Measurements from ENCODE around the gene GJA1.
"Not testable (repeated sequence)": the region's sequence is repeated elsewhere in the genome, so short reads cannot be mapped to it uniquely, and the experiment has no call there.

- TF ChIP-seq CTCF (IDR thresholded peaks at IDR 0.05; ENCODE audit: insufficient read depth, low read length, poor library complexity, severe bottlenecking); EZH2phosphoT487 (conservative IDR thresholded peaks at IDR 0.05; ENCODE audit: low read length): not testable (repeated sequence)
These were observed 38.3 kb upstream of the GJA1 start for GRCh38 chr6:121397188-121397587.
